PC-3 (cell line): ENCODE measurements around the gene FGF1. TPM values are rescaled to one million over a fixed set of nuclear protein-coding genes. Genes with fewer than 3 reads are reported as not detected.

Source experiments
- ATAC-seq: fragments of 200-7000 bp; cut with Tn5 transposase; 2 replicates; pipeline ENCODE4 v1.9.1; 2020; ENCODE audit warnings: mild to moderate bottlenecking, moderate library complexity
- BruUV-seq: library from RNA; stranded (reverse); fragments of 400-500 nt; replicated peaks from 2 replicates; lab custom pipeline; 2021; lab: Mats Ljungman, UMichigan
- CTCF ChIA-PET: fragments of 300-600 bp; sonication (Branson Sonifier 250); formaldehyde crosslinking; loops from one replicate; lab custom pipeline; 2022; ENCODE audit warnings: antibody characterized with exemption; lab: Charles Lee
- POLR2A ChIA-PET: fragments of 300-600 bp; sonication (Branson Sonifier 250); formaldehyde crosslinking; loops from one replicate; lab custom pipeline; 2022; ENCODE audit warnings: antibody characterized with exemption; ENCODE audit not compliant: unreplicated experiment; lab: Charles Lee
- DNase-seq: peaks from one replicate; pipeline ENCODE4 v3.0.0-alpha.2; 2015
- H2AFZ ChIP-seq: fragments of 300-600 bp; sonication (generic); 2 replicates; pipeline ENCODE4 v1.6.0; 2016; ENCODE audit warnings: antibody characterized with exemption, low read length
- H3F3A ChIP-seq: fragments of 300-600 bp; sonication (generic); one replicate; pipeline ENCODE4 v1.6.0; 2017; ENCODE audit warnings: antibody characterized with exemption, low read length, control low read depth, mild to moderate bottlenecking; ENCODE audit not compliant: unreplicated experiment
- H3K27ac ChIP-seq: fragments of 300-600 bp; sonication (generic); 2 replicates; pipeline ENCODE4 v1.5.1; 2016; ENCODE audit warnings: mild to moderate bottlenecking, low read length
- H3K27me3 ChIP-seq: fragments of 300-600 bp; sonication (generic); 2 replicates; pipeline ENCODE4 v1.6.1; 2016; ENCODE audit warnings: low read length, mixed read lengths
- H3K36me3 ChIP-seq: fragments of 300-600 bp; sonication (generic); 2 replicates; pipeline ENCODE4 v1.6.1; 2016; ENCODE audit warnings: low read depth, mixed run types, low read length, mixed read lengths
- H3K4me1 ChIP-seq: fragments of 300-600 bp; sonication (generic); 2 replicates; pipeline ENCODE4 v1.5.1; 2016; ENCODE audit warnings: low read length; ENCODE audit not compliant: insufficient read depth
- H3K4me2 ChIP-seq: fragments of 300-600 bp; sonication (generic); 2 replicates; pipeline ENCODE4 v1.6.0; 2016; ENCODE audit warnings: low read length
- H3K4me3 ChIP-seq: fragments of 300-600 bp; sonication (generic); 2 replicates; pipeline ENCODE4 v1.5.1; 2016; ENCODE audit warnings: mild to moderate bottlenecking, low read length, mixed read lengths
- H3K79me2 ChIP-seq: fragments of 300-600 bp; sonication (generic); 2 replicates; pipeline ENCODE4 v1.6.1; 2017; ENCODE audit warnings: low read length, mixed read lengths
- H3K9ac ChIP-seq: fragments of 300-600 bp; sonication (generic); 2 replicates; pipeline ENCODE4 v1.6.0; 2016; ENCODE audit warnings: mild to moderate bottlenecking, low read length
- H3K9me2 ChIP-seq: fragments of 300-600 bp; sonication (generic); replicated peaks from 2 replicates; pipeline ENCODE4 v1.6.1; 2016; ENCODE audit warnings: mixed run types, low read length, mixed read lengths
- H3K9me3 ChIP-seq: fragments of 300-600 bp; sonication (generic); 2 replicates; pipeline ENCODE4 v1.6.1; 2016; ENCODE audit warnings: low read length, mixed read lengths
- H4K20me1 ChIP-seq: fragments of 300-600 bp; sonication (generic); 2 replicates; pipeline ENCODE4 v1.6.1; 2016; ENCODE audit warnings: low read length, mixed read lengths
- EZH2 ChIP-seq: fragments of 300-600 bp; sonication (generic); IDR thresholded peaks from one replicate; pipeline ENCODE4 v1.6.1; 2017; ENCODE audit warnings: antibody characterized with exemption, mild to moderate bottlenecking, low read length; ENCODE audit not compliant: unreplicated experiment
- EZH2phosphoT487 ChIP-seq: fragments of 300-600 bp; sonication (generic); IDR thresholded peaks from 2 replicates; pipeline ENCODE4 v1.6.1; 2018; ENCODE audit warnings: mild to moderate bottlenecking, antibody characterized with exemption, low read length, borderline replicate concordance
- intact Hi-C: fragments of 100-400 bp; cut with micrococcal nuclease; formaldehyde crosslinking; loops from 2 replicates; pipeline ENCODE4 v1.9.0; 2023
- total RNA-seq: library from RNA; depleted of rRNA; stranded (reverse); fragments of >200 nt; gene quantifications from 2 replicates; pipeline ENCODE4 v1.2.3, GENCODE V29; 2014
- TF ChIP-seq, protein P1 (sequence below): fragments of 300-600 bp; sonication (generic); conservative IDR thresholded peaks from 2 replicates; pipeline ENCODE4 v1.5.1; 2017; ENCODE audit warnings: antibody characterized with exemption, low read depth, mild to moderate bottlenecking, low read length

Gene FGF1
- total RNA-seq, 1 experiment from 2014 or later, result 1.5 TPM

DNA sequence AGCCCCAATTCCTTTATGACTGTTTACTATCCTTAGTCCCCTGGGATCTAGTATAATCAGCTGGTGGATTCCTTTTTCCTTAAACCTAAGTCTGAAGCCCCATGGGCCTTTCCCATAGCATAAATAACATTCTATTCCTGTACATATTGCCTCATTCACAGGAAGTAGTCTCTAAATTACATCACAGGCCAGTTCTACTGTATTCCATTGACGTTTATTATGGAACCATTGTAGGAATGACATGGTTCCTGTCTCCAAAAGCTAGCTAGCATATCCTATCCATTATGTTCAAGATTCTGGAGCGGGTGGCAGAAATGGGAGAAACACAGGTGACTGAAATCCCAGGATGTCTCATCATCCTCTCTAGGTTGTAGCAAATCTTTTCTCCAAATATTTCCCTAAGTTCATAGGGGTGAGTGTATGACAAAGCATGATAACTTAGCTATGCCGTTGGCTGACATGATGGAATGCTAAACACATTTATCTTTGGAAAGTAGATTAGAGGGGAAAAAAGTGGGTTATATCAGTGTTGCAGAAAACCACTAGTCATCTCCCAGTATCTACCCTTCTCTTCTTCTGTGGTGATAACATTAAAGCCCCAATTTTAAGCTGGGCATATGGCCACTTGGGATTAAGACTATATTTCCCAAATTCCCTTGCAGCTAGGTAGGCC is 140.1 kb downstream of the FGF1 start:
- BruUV-seq, result no TSS peak
- Histone ChIP-seq H3K4me3 (no peak overlapping the region), H3K9me2 (no peaks in the 10 kb centered on the region), H3K4me2 (no peak overlapping the region), H3K79me2 (no peaks in the 10 kb centered on the region), H2AFZ (no peak overlapping the region), H3K9ac (no peak overlapping the region), H3K27me3 (no peaks in the 10 kb centered on the region), H3F3A (no peaks in the 10 kb centered on the region), H3K4me1 (peaks cover 14% of the 10 kb centered on the region), H4K20me1 (no peaks in the 10 kb centered on the region), H3K36me3 (no peaks in the 10 kb centered on the region), H3K27ac (no peak overlapping the region), H3K9me3 (no peaks in the 10 kb centered on the region)
- DNase-seq (no peak), ATAC-seq (no peak)
- POLR2A ChIA-PET, result no interaction called here
- intact Hi-C loops, result loop anchor here (10.0 kb wide), 1 partner anchor 71 kb away; no protein-coding TSS in a partner anchor
- CTCF ChIA-PET, result no interaction called here
- TF ChIP-seq, protein P1, sequence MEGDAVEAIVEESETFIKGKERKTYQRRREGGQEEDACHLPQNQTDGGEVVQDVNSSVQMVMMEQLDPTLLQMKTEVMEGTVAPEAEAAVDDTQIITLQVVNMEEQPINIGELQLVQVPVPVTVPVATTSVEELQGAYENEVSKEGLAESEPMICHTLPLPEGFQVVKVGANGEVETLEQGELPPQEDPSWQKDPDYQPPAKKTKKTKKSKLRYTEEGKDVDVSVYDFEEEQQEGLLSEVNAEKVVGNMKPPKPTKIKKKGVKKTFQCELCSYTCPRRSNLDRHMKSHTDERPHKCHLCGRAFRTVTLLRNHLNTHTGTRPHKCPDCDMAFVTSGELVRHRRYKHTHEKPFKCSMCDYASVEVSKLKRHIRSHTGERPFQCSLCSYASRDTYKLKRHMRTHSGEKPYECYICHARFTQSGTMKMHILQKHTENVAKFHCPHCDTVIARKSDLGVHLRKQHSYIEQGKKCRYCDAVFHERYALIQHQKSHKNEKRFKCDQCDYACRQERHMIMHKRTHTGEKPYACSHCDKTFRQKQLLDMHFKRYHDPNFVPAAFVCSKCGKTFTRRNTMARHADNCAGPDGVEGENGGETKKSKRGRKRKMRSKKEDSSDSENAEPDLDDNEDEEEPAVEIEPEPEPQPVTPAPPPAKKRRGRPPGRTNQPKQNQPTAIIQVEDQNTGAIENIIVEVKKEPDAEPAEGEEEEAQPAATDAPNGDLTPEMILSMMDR, result no peak
- TF ChIP-seq EZH2phosphoT487, result no peak
- TF ChIP-seq EZH2, result no peak

DNA sequence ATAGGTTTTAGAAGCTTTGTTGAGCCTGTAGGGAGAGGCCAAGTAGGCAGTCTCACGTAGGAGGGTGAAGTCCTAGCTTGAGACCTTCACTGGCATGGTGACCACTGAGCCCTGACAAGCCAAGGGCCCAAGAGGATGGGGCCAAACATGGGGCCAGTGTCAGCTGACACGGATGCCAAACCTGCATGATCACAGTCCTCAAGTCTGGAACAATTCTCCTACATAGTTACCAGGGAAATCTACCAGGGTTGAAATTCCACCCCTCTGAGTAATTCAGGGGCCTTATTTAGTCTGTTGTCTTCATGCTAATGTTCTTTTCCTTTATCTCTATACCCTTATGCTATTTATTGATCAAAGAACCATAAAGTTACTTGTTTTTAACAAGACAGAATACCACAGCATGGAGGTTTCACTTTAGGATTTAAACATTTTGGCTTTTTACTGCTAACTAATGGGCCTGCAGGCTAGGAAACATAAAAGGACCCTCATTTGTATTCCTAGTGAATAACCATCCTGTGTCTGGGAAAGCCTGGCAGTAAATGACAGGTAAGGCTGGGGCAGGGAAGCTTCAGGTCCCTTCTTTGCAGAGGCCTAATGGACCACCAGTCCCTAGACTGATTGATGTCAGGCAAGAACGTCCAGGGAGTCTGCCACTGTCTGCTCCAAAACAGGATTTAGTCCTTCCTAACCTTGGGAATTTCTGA is 140.8 kb downstream of the FGF1 start:
- TF ChIP-seq, protein P1, result no peak
- no peak for TF ChIP-seq EZH2phosphoT487
- TF ChIP-seq EZH2, result no peak
- no peaks in the 10 kb centered on the region for H3K27me3 ChIP-seq
- no peaks in the 10 kb centered on the region for H3F3A ChIP-seq
- H3K4me1 ChIP-seq, result peaks cover 12% of the 10 kb centered on the region
- H3K4me2 ChIP-seq, result no peak overlapping the region
- H4K20me1 ChIP-seq, result no peaks in the 10 kb centered on the region
- H3K36me3 ChIP-seq, result no peaks in the 10 kb centered on the region
- POLR2A ChIA-PET, result no interaction called here
- no peak for DNase-seq
- no peak overlapping the region for H3K4me3 ChIP-seq
- no peak overlapping the region for H3K9ac ChIP-seq
- CTCF ChIA-PET, result no interaction called here
- BruUV-seq, result no TSS peak
- H3K9me3 ChIP-seq, result no peaks in the 10 kb centered on the region
- H3K9me2 ChIP-seq, result no peaks in the 10 kb centered on the region
- ATAC-seq, result no peak
- H3K27ac ChIP-seq, result no peak overlapping the region
- no peak overlapping the region for H2AFZ ChIP-seq
- no peaks in the 10 kb centered on the region for H3K79me2 ChIP-seq
- intact Hi-C loops, result loop anchor here (10.0 kb wide), 1 partner anchor 70 kb away; no protein-coding TSS in a partner anchor
